Measurements from ENCODE around the gene ZNF385D. TPM values are rescaled to one million over a fixed set of nuclear protein-coding genes. Genes with fewer than 3 reads are reported as not detected.

ZNF385D gene
- total and polyA plus RNA-seq, 2 experiments from 2014 or later, result 2.7 to 12.3 TPM

DNA sequence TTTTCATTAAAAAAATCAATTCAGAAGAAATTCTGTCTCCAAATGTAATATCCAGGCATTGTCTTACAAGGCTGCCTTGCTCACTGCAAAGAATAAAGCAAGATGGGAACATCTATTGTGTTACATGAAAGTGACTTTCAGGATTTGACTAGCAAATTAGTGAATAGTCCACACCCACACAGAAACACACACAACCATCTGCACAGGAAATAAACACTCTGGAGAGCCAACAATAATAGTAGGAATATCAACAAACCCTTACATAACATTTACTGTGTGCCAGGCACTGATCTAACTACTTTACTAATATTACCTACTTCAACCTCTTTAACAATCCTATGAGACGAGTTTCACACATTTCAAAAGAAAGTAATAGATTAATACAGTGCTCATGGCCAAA, 28.9 kb upstream of the ZNF385D start:
- no peaks in the 10 kb centered on the region for H3K27me3 ChIP-seq (ENCODE audit: insufficient read depth)

More for the DNA sequence above, 28.9 kb upstream of the ZNF385D start:
- Mint-ChIP-seq H3K4me1 (no peaks in the 10 kb centered on the region), H3K36me3 (ENCODE audit: low read depth) (no peaks in the 10 kb centered on the region), H3K4me3 (no peak overlapping the region), H3K9me3 (no peaks in the 10 kb centered on the region), H3K27me3 (ENCODE audit: insufficient read depth, low read depth, poor library complexity) (no peaks in the 10 kb centered on the region), H3K27ac (no peak overlapping the region)
- Histone ChIP-seq H3K79me2 (replicated peaks; ENCODE audit: insufficient read depth) (no peaks in the 10 kb centered on the region), H3K9me2 (ENCODE audit: insufficient read depth) (no peaks in the 10 kb centered on the region), H3K36me3 (ENCODE audit: insufficient read depth) (no peaks in the 10 kb centered on the region), H3F3A (replicated peaks; ENCODE audit: low read depth) (no peaks in the 10 kb centered on the region), H3K4me1 (ENCODE audit: insufficient read depth) (no peaks in the 10 kb centered on the region), H3K27ac (ENCODE audit: low read depth) (no peak overlapping the region), H3K4me2 (no peak overlapping the region), H4K20me1 (replicated peaks; ENCODE audit: insufficient read depth) (no peaks in the 10 kb centered on the region), H2AFZ (no peak overlapping the region), H3K4me3 (no peak overlapping the region)
- DNase-seq (ENCODE audit: low spot score) (no peak), ATAC-seq (no peak)
- TF ChIP-seq ZNF462 (CRISPR knock-in tag; IDR thresholded peaks at IDR 0.05) (no peak), ZNF114 (CRISPR knock-in tag; IDR thresholded peaks at IDR 0.05) (no peak), ZNF331 (CRISPR knock-in tag; IDR thresholded peaks at IDR 0.05; ENCODE audit: low read depth) (no peak), STAT1 (IDR thresholded peaks at IDR 0.05; ENCODE audit: unreplicated experiment) (no peak), JUNB (IDR thresholded peaks at IDR 0.05; ENCODE audit: unreplicated experiment) (no peak), EZH2phosphoT487 (IDR thresholded peaks at IDR 0.05; ENCODE audit: unreplicated experiment) (no peak), POLR2AphosphoS5 (IDR thresholded peaks at IDR 0.05; ENCODE audit: low read depth) (no peak), EZH2 (IDR thresholded peaks at IDR 0.05; ENCODE audit: low read depth, unreplicated experiment) (no peak), ETS1 (IDR thresholded peaks at IDR 0.05) (no peak), NANOG (IDR thresholded peaks at IDR 0.05; ENCODE audit: borderline replicate concordance) (no peak), REST (IDR thresholded peaks at IDR 0.05; ENCODE audit: unreplicated experiment) (no peak), CREB1 (CRISPR knock-in tag; IDR thresholded peaks at IDR 0.05; ENCODE audit: low read depth) (no peak)
- TF ChIP-seq, protein P1, sequence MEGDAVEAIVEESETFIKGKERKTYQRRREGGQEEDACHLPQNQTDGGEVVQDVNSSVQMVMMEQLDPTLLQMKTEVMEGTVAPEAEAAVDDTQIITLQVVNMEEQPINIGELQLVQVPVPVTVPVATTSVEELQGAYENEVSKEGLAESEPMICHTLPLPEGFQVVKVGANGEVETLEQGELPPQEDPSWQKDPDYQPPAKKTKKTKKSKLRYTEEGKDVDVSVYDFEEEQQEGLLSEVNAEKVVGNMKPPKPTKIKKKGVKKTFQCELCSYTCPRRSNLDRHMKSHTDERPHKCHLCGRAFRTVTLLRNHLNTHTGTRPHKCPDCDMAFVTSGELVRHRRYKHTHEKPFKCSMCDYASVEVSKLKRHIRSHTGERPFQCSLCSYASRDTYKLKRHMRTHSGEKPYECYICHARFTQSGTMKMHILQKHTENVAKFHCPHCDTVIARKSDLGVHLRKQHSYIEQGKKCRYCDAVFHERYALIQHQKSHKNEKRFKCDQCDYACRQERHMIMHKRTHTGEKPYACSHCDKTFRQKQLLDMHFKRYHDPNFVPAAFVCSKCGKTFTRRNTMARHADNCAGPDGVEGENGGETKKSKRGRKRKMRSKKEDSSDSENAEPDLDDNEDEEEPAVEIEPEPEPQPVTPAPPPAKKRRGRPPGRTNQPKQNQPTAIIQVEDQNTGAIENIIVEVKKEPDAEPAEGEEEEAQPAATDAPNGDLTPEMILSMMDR (conservative IDR thresholded peaks at IDR 0.05; ENCODE audit: low read depth in 2 of 2), result no peak

Measured in GM23338 (cell line).